ENCODE results near the gene IRF4. TPM values are rescaled to one million over a fixed set of nuclear protein-coding genes. Genes with fewer than 3 reads are reported as not detected.
A peak's percentile ranks its signal among the peaks of the same experiment; 100 is the strongest.
"Not testable (repeated sequence)": the region's sequence is repeated elsewhere in the genome, so short reads cannot be mapped to it uniquely, and the experiment has no call there.

The IRF4 gene
- total RNA-seq, 3 donors from 2014 or later, result 720 to 924 (median 743) TPM

DNA sequence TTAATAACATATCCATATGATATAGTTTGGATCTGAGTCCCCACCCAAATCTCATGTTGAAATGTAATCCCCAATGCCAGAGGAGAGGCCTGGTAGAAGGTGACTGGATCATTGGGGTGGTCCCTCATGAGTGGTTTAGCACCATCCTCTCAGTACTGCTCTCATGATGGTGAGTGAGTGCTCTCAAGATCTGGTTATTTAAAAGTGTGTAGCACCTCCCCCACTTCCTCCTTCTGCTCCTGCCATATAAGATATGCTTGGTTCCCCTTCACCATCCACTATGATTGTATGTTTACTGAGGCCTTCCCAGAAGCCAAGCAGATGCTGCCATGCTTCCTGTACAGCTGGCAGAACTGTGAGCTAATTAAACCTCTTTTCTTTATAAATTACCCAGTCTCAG is 22.9 kb downstream of the IRF4 start:
- ATAC-seq (peak; percentile 16 to 57), DNase-seq (peak; percentile 7)
- no peak overlapping the region for H3K4me3 Mint-ChIP-seq
- peaks cover 38% of the 10 kb centered on the region for H3K36me3 Mint-ChIP-seq (ENCODE audit: insufficient read depth)
- peaks cover 22% of the 10 kb centered on the region for H3K4me1 Mint-ChIP-seq (ENCODE audit: low read depth)
- peaks cover 23% of the 10 kb centered on the region for H3K9me3 Mint-ChIP-seq
- no peaks in the 10 kb centered on the region for H3K27me3 Mint-ChIP-seq (ENCODE audit: low read depth)

DNA sequence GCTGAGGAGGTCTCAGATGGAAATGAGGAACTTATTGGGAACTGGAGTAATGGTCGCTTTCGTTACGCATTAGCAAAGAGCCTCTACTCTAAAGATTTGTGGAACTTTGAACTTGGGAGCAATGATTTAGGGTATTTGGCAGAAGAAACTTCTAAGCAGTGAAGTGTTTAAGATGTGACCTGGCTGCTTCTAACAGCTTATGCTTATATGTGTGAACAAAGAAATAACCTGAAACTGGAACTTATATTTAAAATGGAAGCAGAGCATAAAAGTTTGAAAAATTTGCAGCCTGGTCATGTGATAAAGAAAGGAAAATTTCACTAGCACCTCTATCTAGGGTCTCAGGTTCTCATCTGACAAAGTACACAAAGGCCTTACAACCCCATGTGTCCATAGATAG is 23.5 kb downstream of the IRF4 start:
- Mint-ChIP-seq H3K9me3 (peaks cover 23% of the 10 kb centered on the region), H3K4me1 (ENCODE audit: low read depth) (peaks cover 21% of the 10 kb centered on the region), H3K4me3 (no peak overlapping the region), H3K36me3 (ENCODE audit: insufficient read depth) (peaks cover 33% of the 10 kb centered on the region), H3K27me3 (ENCODE audit: low read depth) (no peaks in the 10 kb centered on the region)
- no peak for DNase-seq
- ATAC-seq, result no peak

DNA sequence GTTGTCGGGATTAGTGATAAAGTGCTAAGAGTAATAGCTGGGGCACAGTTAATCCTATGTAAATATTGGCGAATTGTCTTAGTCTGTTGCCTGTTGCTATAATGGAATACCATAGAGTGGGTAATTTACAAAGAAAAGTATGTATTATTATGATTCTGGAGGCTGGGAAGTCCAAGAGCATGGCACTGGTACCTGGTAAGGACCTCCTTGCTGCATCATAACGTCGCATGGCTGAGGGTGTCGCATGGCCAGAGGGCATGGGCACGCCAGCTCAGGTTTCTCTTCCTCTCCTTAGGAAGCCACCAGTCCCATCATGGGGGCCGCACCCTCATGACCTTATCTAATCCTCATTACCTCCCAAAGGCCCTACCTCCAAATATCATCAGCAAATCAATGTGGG is 29.7 kb downstream of the IRF4 start:
- H3K4me1 Mint-ChIP-seq (ENCODE audit: low read depth), result peaks cover 21% of the 10 kb centered on the region
- H3K36me3 Mint-ChIP-seq (ENCODE audit: insufficient read depth), result peaks cover 2% of the 10 kb centered on the region
- peaks cover 2% of the 10 kb centered on the region for H3K9me3 Mint-ChIP-seq
- ATAC-seq (no peak), DNase-seq (no peak)
- H3K27me3 Mint-ChIP-seq (ENCODE audit: low read depth), result no peaks in the 10 kb centered on the region
- no peak overlapping the region for H3K4me3 Mint-ChIP-seq

DNA sequence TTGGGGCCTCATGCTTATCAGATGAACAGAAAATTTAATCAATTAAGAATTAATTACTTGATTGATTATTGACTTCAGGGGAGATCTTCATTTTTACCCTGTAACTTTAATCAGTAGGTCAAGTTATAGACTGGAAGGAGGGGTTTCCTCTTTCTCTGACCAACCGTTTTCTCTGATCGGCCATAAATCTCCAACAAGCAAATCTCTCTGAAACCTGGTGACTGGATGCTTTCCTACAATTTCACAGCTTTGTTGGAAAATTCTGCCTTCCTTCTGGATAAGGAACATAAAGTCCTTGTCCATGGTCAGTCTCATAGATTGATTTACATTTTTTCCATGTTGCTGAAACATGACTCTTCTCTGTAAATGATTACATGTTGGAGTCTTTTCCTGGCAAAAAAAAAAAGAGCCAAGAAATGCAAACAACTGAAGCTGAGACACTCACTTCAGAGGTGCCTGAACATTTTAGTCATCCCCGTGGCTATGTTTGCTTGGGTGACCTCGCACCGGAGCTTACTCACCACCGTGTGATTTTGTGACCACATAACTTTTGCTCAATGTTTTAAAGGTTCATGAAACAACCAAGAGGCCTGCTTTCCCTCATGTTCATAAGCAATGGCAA is 31.0 kb downstream of the IRF4 start:
- Mint-ChIP-seq H3K9me3 (no peaks in the 10 kb centered on the region), H3K4me1 (ENCODE audit: low read depth) (peaks cover 21% of the 10 kb centered on the region), H3K36me3 (ENCODE audit: insufficient read depth) (no peaks in the 10 kb centered on the region), H3K27me3 (ENCODE audit: low read depth) (no peaks in the 10 kb centered on the region), H3K4me3 (no peak overlapping the region)
- peak; percentile 54 for DNase-seq
- peak; percentile 99 to 100 for ATAC-seq

DNA sequence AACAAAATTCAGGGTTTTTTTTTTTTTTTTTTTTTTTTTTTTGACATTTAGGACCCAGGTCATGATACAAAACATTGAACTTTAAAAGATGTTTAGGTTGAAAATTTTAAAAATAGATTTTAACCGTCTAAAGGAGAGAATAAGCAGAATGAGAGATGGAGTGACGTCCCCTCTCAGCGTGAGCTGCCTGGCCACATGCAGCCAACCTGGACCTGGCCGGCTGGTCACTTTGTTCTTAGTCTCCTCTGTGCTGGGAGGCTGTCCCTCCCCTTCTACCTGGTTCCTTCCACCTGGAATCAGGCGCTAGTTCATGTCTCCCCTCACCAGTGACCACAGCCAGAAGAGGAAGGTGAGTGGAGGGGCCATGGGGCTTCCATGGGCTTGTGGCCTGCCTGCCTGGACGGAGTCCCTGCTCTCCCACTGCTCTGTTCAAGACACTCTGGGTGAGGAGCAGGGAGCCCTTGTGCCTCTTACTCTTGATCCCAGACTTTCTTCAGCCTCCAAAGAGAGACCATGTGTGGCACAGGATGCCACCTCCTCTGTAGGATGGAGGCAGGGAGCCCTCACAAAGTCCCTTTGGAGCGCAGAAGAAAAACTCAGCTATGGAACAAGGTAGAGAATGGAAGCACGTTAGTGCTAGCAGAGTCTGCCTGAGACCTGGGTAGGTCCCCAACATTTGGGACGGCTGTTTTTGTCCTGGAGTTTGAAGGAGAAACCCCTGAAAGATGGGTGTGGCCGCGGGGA is 31.7 kb downstream of the IRF4 start:
- Mint-ChIP-seq H3K9me3 (no peaks in the 10 kb centered on the region), H3K4me1 (ENCODE audit: low read depth) (peaks cover 25% of the 10 kb centered on the region), H3K4me3 (no peak overlapping the region), H3K36me3 (ENCODE audit: insufficient read depth) (no peaks in the 10 kb centered on the region), H3K27me3 (ENCODE audit: low read depth) (no peaks in the 10 kb centered on the region)
- DNase-seq, result no peak
- peak; percentile 2 to 10 for ATAC-seq

DNA sequence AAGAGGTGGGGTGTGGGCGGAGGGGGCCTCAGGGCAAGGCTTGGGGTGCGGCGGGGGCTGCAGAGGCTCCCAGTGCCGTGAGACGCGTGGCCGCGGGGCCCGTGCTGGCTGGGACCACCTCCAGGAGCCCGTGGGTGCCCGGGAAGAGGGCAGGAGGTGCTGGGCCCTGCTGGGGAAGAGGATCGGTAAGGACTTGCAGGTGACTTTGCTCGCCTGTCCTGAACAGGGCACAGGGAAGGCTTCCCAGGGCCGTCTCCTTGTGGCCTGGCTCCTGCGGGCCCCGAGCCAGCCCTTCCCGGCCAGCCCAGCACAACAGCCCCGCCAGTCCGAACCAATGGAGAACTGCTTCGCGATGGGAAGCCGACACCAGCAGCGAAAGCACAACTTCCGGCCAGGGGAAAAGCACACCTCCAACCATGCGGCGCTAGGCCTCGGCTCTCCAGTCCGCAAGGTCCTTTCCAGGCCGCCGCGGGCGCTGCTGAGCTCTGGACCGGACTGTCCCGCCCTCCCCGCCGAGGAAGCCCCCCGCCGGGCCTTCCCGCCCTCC is 32.3 kb downstream of the IRF4 start:
- DNase-seq (no peak), ATAC-seq (no peak)
- no peaks in the 10 kb centered on the region for H3K27me3 Mint-ChIP-seq (ENCODE audit: low read depth)
- H3K36me3 Mint-ChIP-seq (ENCODE audit: insufficient read depth), result no peaks in the 10 kb centered on the region
- no peak overlapping the region for H3K4me3 Mint-ChIP-seq
- H3K9me3 Mint-ChIP-seq, result no peaks in the 10 kb centered on the region
- H3K4me1 Mint-ChIP-seq (ENCODE audit: low read depth), result peaks cover 30% of the 10 kb centered on the region

DNA sequence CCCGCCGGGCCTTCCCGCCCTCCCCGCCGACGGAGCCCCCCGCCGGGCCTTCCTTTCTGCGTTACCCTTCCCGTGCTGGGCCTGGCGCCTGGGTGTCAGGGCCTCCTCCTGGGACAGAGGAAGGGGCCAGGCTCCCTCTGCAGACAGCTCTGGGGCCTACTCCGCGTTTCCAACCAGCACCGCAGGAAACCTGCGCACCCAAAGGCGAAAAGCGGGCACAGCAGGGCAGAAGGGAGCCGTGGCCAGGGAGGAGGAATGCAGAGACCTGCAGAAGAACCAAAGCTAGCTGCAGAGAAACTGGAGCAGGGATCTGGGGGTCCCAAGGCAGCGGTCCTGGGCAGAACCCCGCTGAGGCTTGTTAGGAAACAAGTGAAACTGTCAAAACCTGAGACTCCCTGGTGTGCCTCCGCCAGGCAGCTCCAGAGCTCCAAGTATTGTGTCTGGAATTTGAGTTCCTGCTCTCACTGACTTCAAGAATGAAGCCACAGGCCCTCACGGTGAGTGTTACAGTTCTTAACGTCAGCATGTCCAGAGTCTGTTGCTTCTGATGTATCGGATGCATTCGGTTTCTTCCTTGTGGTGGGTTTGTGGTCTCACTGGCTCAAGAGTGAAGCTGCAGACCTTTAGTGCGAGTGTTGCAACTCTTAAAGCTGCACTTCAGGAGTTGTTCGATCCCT is 33.3 kb downstream of the IRF4 start:
- no peaks in the 10 kb centered on the region for H3K9me3 Mint-ChIP-seq
- no peak for DNase-seq
- no peak overlapping the region for H3K4me3 Mint-ChIP-seq
- ATAC-seq, result no peak
- H3K4me1 Mint-ChIP-seq (ENCODE audit: low read depth), result peaks cover 36% of the 10 kb centered on the region
- no peaks in the 10 kb centered on the region for H3K36me3 Mint-ChIP-seq (ENCODE audit: insufficient read depth)
- H3K27me3 Mint-ChIP-seq (ENCODE audit: low read depth), result no peaks in the 10 kb centered on the region

DNA sequence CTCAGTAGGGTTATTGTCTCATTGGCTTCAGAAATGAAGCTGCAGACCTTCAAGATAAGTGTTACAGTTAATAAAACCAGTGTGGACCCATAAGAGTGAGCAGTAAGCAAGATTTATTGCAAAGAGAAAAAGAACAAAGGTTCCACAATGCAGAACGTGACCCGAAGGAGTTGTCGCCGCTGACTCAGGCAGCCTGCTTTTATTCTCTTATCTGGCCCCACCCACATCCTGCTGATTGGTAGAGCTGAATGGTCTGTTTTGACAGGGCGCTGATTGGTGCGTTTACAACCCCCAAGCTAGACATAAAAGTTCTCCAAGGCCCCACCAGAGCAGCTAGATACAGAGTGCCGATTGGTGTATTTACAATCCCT is 33.9 kb downstream of the IRF4 start:
- peaks cover 38% of the 10 kb centered on the region for H3K4me1 Mint-ChIP-seq (ENCODE audit: low read depth)
- H3K36me3 Mint-ChIP-seq (ENCODE audit: insufficient read depth); ATAC-seq; H3K27me3 Mint-ChIP-seq (ENCODE audit: low read depth); H3K4me3 Mint-ChIP-seq; H3K9me3 Mint-ChIP-seq; DNase-seq: not testable (repeated sequence)

DNA sequence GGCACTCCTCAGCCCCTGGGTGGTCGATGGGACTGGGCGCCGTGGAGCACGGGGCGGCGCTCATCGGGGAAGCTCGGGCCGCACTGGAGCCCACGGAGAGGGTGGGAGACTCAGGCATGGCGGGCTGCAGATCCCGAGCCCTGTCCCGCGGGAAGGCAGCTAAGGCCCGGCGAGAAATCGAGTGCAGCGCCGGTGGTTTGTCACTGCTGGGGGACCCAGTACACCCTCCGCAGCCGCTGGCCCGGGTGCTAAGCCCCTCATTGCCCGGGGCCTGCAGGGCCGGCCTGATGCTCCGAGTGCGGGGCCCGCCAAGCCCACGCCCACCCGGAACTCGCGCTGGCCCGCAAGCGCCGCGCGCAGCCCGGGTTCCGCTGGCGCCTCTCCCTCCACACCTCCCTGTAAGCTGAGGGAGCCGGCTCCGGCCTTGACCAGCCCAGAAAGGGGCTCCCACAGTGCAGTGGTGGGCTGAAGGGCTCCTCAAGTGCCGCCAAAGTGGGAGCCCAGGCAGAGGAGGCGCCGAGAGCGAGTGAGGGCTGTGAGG is 34.7 kb downstream of the IRF4 start:
- not testable (repeated sequence) for H3K9me3 Mint-ChIP-seq; H3K4me3 Mint-ChIP-seq; ATAC-seq; H3K36me3 Mint-ChIP-seq (ENCODE audit: insufficient read depth); H3K27me3 Mint-ChIP-seq (ENCODE audit: low read depth); DNase-seq
- peaks cover 41% of the 10 kb centered on the region for H3K4me1 Mint-ChIP-seq (ENCODE audit: low read depth)

DNA sequence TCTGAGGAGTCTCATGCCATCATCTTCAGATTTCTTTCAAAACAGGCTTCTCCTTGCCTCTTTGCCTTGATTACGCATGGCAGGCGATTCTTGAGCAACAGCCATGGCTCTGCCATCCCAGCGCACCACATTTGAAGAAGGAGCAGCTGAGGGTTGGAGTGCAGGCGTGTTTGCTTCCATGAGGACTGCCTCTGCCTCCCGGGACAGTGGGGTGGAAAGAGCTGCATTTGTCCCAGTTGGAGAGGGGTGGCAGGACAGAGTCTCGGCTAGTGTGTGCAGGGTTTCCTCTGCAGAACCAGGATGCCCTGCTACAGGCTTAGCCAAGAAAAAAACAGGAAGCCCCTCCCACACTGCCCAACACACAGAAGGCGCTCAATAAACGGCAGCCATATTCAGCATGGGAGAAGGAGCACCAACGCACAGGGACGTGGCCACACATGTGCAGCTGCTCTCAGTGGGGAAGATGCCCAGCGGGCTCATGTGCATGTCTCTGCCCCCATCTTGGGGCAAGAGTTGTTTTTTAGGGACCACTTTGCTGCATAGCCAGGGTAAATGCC is 36.6 kb downstream of the IRF4 start:
- DNase-seq (no peak), ATAC-seq (no peak)
- no peaks in the 10 kb centered on the region for H3K9me3 Mint-ChIP-seq
- peaks cover 46% of the 10 kb centered on the region for H3K4me1 Mint-ChIP-seq (ENCODE audit: low read depth)
- no peaks in the 10 kb centered on the region for H3K27me3 Mint-ChIP-seq (ENCODE audit: low read depth)
- H3K36me3 Mint-ChIP-seq (ENCODE audit: insufficient read depth), result no peaks in the 10 kb centered on the region
- H3K4me3 Mint-ChIP-seq, result no peak overlapping the region

DNA sequence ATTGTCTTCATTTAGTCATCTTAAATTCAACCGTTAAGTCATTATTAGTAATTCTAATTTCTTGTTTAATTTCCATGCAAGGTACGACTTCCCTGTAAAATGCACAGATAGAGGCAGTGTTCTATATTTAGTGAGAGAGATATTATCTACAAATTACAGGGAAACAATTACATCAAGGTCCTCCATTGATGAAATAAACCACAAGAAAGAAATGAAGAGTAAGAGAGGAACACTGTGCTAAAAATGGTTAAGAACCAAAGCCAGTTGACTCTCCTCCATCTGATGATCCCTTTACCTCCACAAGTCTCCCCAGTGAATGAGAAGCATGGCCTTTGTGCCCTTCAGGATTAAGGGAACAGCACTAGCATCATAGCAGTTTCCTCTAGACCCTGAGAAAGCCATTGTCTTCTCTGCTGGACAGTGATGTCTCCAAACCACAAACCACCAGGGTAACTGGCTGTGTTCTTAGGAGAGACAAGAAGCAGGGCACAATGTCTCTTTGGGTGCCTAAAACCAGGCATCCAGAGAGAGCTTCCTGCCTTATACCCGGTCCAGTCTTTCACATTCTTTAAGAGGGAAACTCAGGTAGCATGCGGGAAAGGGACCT is 38.1 kb downstream of the IRF4 start:
- no peak for DNase-seq
- peak in 1 of 2 donors; percentile 8 for ATAC-seq
- H3K36me3 Mint-ChIP-seq (ENCODE audit: insufficient read depth), result no peaks in the 10 kb centered on the region
- no peak overlapping the region for H3K4me3 Mint-ChIP-seq
- H3K27me3 Mint-ChIP-seq (ENCODE audit: low read depth), result no peaks in the 10 kb centered on the region
- peaks cover 45% of the 10 kb centered on the region for H3K4me1 Mint-ChIP-seq (ENCODE audit: low read depth)
- no peaks in the 10 kb centered on the region for H3K9me3 Mint-ChIP-seq

DNA sequence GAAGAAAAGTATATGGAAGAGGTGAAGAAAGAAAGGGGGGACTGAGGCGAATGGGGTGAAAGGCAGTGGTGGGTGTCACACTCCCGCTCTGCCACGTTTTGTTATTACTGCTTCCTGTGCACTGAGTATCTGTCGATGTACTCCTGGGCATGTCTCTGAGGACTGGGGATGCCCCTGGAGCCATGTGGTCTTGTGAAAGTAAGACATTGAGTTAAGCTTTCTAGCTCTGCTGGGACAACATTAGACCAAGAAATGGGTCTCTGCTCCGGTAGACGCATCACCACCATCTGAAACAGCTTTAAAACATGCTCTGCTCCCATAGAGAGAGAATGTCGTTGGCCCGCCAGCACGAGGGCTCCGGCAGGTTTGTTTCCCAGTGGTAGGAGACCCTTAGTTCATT is 40.0 kb downstream of the IRF4 start:
- H3K4me1 Mint-ChIP-seq (ENCODE audit: low read depth), result peaks cover 49% of the 10 kb centered on the region

DNA sequence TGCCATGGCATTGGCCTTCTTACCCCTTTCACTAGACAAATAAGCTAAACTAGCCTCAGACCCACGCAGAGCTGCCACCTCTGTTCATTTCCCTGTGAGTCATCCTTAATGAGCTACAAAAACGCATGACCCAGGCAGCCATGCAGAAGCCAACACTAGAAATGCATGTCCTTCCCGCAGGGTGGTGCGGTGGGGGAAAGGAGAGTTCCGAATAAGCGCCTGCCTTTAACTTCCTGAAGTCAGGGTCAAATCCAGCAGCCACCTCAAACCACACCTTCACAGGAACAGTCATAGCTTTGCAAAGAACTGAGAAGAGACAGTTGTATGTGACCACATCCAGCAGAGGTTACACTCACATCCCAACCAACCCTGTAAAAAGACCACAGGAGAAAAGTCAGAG is 40.4 kb downstream of the IRF4 start:
- peak; percentile 73 to 82 for ATAC-seq
- H3K36me3 Mint-ChIP-seq (ENCODE audit: insufficient read depth), result no peaks in the 10 kb centered on the region
- H3K9me3 Mint-ChIP-seq, result no peaks in the 10 kb centered on the region
- no peaks in the 10 kb centered on the region for H3K27me3 Mint-ChIP-seq (ENCODE audit: low read depth)
- H3K4me1 Mint-ChIP-seq (ENCODE audit: low read depth), result peaks cover 49% of the 10 kb centered on the region
- no peak for DNase-seq
- H3K4me3 Mint-ChIP-seq, result no peak overlapping the region

More for the DNA sequence above, 40.0 kb downstream of the IRF4 start:
- Mint-ChIP-seq H3K4me3 (no peak overlapping the region), H3K36me3 (ENCODE audit: insufficient read depth) (no peaks in the 10 kb centered on the region), H3K27me3 (ENCODE audit: low read depth) (no peaks in the 10 kb centered on the region), H3K9me3 (no peaks in the 10 kb centered on the region)
- DNase-seq (no peak), ATAC-seq (no peak)

Measured in activated T-cell treated with anti-CD3 and anti-CD28 coated beads, Interleukin-2, amount 50 U/mL, for 4 hours (primary cell).